ENCODE data around the gene RBKS.

Gene RBKS

DNA sequence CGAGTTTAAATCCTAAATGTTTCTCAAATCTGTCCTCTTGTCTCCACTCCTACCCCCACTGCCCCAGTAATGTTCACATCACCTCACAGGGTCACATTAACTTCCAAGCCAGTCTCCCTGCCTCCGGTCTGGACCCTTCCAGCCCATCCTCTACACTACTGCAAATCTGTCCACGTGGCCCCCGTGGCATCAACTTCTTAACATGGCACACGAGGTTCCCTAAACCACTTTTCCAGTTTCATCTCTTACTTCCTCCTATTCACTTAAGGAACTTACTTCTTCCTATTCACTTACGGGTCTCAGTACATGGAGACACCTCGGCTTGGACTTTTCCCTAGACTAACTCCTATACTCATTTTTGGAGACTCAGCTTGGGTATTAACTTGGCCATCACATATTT, 91.7 kb downstream of the RBKS start:
- no peak overlapping the region for H3K4me3 Mint-ChIP-seq
- H3K9me3 Mint-ChIP-seq: no peaks in the 10 kb centered on the region
- DNase-seq: no peak
- no peaks in the 10 kb centered on the region for H3K27me3 Mint-ChIP-seq
- CTCF ChIA-PET: no interaction called here
- H3K27ac Mint-ChIP-seq: no peak overlapping the region
- H3K36me3 Mint-ChIP-seq: no peaks in the 10 kb centered on the region
- H3K4me1 Mint-ChIP-seq: no peaks in the 10 kb centered on the region

DNA sequence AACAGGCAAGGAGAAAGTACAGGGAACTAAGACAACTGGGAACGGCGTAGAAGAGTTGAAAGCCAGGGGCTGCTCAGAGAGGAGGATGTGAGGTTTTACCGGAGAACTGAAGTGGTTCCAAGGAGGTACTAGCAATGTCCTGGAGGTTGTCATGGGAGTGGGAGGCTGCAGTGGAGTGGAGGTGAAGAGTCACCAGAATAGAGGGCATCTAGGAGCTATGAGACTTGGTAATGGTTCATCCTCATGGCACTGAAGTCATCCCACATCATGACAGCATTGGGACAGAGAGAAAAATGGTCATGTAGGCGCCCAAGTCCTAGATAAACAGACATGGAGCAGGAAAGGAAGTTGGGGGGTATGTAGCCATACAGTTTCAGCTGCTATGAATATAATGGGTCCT, 92.3 kb downstream of the RBKS start:
- Mint-ChIP-seq H3K27me3 (no peaks in the 10 kb centered on the region), H3K4me1 (no peaks in the 10 kb centered on the region), H3K4me3 (no peak overlapping the region), H3K9me3 (no peaks in the 10 kb centered on the region), H3K27ac (no peak overlapping the region), H3K36me3 (no peaks in the 10 kb centered on the region)
- CTCF ChIA-PET: interaction anchor here (1.0 kb wide), 1 partner anchor 69 kb away, joined by 3 read pairs; no protein-coding TSS in a partner anchor
- no peak for DNase-seq

DNA sequence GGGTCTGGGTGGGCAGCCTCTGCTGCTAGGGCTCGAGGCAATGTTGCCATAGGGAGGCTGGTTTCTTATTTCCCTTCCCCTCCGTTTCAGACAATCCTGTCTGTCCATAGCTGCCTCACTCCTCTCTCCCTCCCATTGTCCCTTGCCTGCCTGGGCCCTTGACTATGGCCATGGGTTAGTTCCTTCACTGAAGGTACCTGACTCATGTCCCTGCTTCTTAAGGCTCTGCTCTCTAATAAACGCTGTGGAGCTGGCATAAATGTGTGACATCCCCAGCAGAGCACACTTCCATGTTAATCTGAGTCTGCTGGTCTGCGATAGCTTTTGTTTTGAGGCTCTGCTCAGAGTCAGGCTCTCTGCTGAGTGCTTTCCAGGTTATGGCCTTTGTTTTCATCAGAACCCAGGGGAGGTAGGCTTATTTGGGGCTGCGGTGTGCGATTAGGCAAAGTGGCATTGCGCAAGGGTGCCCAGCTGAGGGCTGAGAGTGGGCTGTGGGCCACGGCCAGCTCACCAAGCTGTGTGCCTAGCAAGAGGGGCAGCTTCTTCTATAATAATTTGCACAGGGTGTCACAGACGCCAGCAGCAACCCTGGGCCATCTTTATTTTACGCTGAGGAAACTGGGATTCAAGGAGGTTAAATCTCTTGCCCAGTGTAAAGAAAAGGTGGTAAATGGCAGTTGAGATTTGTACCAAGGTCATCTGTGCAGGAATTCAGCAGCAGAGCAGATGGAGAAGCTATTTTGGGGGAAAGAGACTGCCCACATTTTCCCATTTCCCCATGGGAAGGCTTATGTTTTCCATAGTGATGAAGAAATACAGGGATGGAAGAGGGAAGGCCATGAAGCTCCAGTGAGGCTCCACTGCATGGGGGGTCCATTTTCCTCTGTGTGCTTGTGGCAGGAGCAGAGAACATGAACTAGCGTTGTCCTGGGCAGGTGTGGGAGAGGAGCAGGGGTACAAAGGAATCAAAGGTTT, 93.1 kb downstream of the RBKS start:
- DNase-seq: no peak
- Mint-ChIP-seq H3K36me3 (no peaks in the 10 kb centered on the region), H3K27ac (no peak overlapping the region), H3K9me3 (no peaks in the 10 kb centered on the region), H3K4me1 (no peaks in the 10 kb centered on the region), H3K27me3 (no peaks in the 10 kb centered on the region), H3K4me3 (no peak overlapping the region)
- CTCF ChIA-PET: interaction anchor here (1.0 kb wide), 1 partner anchor 68 kb away, joined by 3 read pairs; no protein-coding TSS in a partner anchor

DNA sequence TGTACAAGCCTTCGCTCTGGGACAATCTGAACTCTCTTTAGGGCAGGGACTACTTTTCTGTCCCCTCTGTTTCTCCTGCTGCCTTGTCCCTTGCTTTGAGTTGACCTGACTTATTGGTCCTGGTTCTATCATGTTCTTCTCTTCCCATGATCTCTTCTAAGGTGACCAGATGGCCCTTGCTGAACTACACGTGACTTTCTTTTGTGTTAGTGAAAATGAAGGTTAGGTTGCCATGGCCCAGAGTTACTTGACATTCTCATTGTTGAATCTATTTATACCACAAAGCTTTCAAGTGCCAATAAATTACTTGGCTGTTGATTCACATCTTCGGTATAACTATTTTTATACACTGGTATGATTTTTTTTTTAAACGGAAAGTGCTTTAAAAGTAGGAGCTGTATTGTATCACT, 94.3 kb downstream of the RBKS start:
- CTCF ChIA-PET: no interaction called here

DNA sequence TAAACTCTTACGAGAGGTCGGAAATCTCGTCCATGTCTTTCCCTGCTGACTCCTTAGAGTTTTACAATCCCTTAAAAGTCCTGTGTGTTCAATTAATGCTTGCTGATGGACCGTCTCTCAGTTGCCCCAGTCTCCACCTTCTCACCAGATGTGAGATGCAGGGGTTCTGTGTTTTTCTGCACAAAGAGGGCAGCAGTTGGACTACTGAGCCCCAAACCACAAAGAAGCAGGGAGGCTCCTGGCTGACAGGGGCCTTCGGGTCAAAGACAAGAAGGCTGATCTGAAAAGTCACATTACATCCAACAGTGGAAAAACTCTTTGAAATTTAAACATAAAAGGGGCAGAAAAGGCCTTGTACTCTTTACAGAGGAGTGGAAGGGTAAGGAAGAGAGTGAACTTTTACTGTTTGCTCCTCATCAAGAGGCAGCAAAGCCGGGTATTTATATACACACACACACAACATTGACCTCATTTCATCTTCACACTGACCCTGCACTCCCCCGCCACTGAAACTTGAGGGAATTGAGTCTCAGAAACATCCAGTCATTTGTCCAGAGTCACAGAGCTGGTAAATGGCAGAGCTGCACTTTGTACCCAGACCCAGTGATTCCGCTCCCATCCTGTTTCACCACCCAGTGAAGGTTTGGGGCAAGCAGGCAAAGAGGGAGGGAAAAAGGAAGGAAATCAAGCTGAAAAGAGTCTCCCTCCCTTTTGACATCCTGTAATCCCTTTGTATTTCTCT, 94.9 kb downstream of the RBKS start:
- no peaks in the 10 kb centered on the region for H3K36me3 Mint-ChIP-seq
- no peak for DNase-seq
- CTCF ChIA-PET: no interaction called here
- H3K27me3 Mint-ChIP-seq: no peaks in the 10 kb centered on the region
- H3K27ac Mint-ChIP-seq: no peak overlapping the region
- H3K4me3 Mint-ChIP-seq: no peak overlapping the region
- no peaks in the 10 kb centered on the region for H3K4me1 Mint-ChIP-seq
- no peaks in the 10 kb centered on the region for H3K9me3 Mint-ChIP-seq

More for the DNA sequence above, 94.3 kb downstream of the RBKS start:
- H3K9me3 Mint-ChIP-seq: no peaks in the 10 kb centered on the region
- no peaks in the 10 kb centered on the region for H3K36me3 Mint-ChIP-seq
- no peak for DNase-seq
- H3K4me3 Mint-ChIP-seq: no peak overlapping the region
- H3K27ac Mint-ChIP-seq: no peak overlapping the region
- no peaks in the 10 kb centered on the region for H3K27me3 Mint-ChIP-seq
- H3K4me1 Mint-ChIP-seq: no peaks in the 10 kb centered on the region

DNA sequence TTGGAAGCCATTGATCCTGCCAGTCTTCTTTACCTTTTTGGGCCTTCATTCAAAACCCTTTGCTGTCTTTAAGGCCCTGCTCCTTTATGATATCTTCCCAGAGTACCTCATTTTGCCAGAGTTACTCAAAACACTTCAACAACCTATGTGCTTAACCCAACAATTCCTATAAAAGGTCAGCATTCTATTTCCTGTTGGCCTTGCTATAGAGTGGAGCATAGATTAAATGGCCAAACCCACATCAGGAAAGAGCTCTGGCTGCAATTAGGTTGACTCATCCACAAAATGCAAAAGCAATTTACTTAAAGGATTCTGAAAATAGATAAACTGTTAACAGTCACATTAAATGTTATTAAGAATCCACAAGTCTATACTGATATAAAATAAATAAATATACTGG, 97.4 kb downstream of the RBKS start:
- no peaks in the 10 kb centered on the region for H3K27me3 Mint-ChIP-seq
- no peaks in the 10 kb centered on the region for H3K4me1 Mint-ChIP-seq
- H3K36me3 Mint-ChIP-seq: peaks cover 1% of the 10 kb centered on the region
- no peaks in the 10 kb centered on the region for H3K9me3 Mint-ChIP-seq
- H3K4me3 Mint-ChIP-seq: no peak overlapping the region
- no peak for DNase-seq
- H3K27ac Mint-ChIP-seq: no peak overlapping the region
- CTCF ChIA-PET: interaction anchor here (1.0 kb wide), 1 partner anchor 94 kb away, joined by 4 read pairs; no protein-coding TSS in a partner anchor

DNA sequence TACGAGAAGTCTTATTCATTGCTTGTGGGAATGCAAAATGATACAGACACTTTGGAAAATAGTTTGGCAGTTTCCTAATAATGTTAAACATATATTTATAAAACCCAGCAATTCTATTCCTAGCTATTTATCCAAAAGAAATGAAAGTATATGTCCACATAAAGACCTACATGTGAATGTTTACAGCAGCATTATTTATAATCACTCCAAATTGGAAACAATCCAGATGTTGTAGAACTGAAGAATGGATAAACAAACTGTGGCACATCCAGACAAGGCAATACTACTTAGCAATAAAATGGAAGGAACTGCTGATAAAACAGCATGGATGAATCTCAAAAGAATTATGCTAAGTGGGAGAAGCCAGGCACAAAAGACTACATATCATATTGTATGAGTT, 99.4 kb downstream of the RBKS start:
- Mint-ChIP-seq H3K4me1 (no peaks in the 10 kb centered on the region), H3K27me3 (no peaks in the 10 kb centered on the region)
- CTCF ChIA-PET: no interaction called here

DNA sequence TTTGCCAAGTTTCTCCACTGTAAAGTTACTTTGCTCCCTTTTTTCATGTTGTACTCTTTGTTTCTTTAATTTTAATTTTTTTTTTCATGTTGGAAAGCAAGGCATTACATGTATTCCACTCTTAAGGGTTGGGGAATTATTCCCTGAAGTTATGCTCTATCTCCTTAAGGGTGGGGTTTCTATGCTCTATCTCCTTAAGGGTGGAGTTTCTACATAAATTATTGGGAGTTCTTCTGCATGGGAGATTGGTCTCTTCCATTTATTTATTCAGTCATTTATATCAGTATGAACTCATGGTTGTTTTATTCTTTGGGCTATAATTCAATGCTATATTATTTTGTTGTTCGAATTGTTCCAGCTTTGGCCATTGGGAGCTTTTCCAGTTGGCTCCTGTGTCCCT, 107.5 kb downstream of the RBKS start:
- CTCF ChIA-PET: interaction anchor here (1.3 kb wide), 1 partner anchor 99 kb away, joined by 3 read pairs; no protein-coding TSS in a partner anchor
- DNase-seq: no peak
- Mint-ChIP-seq H3K27me3 (no peaks in the 10 kb centered on the region), H3K4me1 (peaks cover 4% of the 10 kb centered on the region), H3K36me3 (peaks cover 17% of the 10 kb centered on the region), H3K27ac (no peak overlapping the region), H3K9me3 (no peaks in the 10 kb centered on the region), H3K4me3 (no peak overlapping the region)

More for the DNA sequence above, 99.4 kb downstream of the RBKS start:
- Mint-ChIP-seq H3K9me3 (no peaks in the 10 kb centered on the region), H3K36me3 (peaks cover 1% of the 10 kb centered on the region), H3K27ac (no peak overlapping the region), H3K4me3 (no peak overlapping the region)
- no peak for DNase-seq

DNA sequence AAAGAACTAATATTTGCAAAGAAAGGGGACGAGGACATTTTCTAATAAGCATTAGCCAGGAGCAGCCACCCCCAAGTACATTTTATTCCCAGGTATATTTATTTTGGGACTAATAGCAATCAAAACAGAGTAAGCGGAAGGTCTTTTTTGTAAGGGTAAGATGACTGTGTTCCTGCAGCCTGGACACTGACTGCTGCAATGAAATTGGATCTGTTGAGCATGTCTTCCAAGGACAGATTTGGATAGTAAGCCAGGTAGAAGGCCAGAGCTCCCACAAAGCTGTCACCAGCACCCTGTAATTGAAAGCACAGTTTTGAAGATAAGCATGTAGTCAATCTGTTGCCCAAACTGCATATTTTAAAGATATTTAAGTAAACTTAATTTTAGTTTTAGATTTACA, 108.7 kb downstream of the RBKS start:
- DNase-seq: no peak
- Mint-ChIP-seq H3K9me3 (no peaks in the 10 kb centered on the region), H3K4me3 (no peak overlapping the region), H3K4me1 (peaks cover 4% of the 10 kb centered on the region), H3K27me3 (no peaks in the 10 kb centered on the region), H3K27ac (no peak overlapping the region), H3K36me3 (peaks cover 17% of the 10 kb centered on the region)
- CTCF ChIA-PET: no interaction called here

DNA sequence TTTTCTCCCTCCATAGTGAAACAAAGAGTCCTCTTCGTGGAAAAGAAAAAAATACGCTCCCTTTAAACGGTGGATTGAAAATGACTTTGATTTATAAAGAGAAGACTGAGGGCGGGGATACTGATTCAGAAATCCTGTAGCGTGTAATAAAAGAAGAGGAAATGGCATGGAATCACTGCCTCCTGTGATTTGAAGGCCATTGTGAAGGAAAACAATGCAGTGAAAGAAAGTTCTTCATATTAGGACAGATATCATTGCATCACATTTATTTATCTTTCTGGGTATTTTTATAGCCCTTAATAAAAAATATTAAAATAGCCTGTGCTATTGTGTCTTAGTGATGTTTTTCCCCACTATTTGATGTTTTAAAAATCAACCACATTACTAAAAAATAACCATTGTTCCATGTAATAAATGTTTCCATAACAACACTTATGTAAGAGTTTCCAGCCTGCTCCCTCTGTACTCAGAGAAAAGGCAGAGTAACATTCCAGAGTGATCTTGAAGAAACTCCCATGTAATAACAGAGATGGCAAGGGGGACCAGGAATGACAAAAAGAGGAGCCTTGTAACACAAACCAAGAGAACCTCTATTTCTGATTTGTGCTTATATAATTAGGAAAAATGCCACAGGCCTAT, 110.7 kb downstream of the RBKS start:
- peaks cover 30% of the 10 kb centered on the region for H3K36me3 Mint-ChIP-seq
- peaks cover 7% of the 10 kb centered on the region for H3K4me1 Mint-ChIP-seq
- CTCF ChIA-PET: no interaction called here
- DNase-seq: no peak
- no peaks in the 10 kb centered on the region for H3K9me3 Mint-ChIP-seq
- no peaks in the 10 kb centered on the region for H3K27me3 Mint-ChIP-seq
- no peak overlapping the region for H3K27ac Mint-ChIP-seq
- H3K4me3 Mint-ChIP-seq: no peak overlapping the region

DNA sequence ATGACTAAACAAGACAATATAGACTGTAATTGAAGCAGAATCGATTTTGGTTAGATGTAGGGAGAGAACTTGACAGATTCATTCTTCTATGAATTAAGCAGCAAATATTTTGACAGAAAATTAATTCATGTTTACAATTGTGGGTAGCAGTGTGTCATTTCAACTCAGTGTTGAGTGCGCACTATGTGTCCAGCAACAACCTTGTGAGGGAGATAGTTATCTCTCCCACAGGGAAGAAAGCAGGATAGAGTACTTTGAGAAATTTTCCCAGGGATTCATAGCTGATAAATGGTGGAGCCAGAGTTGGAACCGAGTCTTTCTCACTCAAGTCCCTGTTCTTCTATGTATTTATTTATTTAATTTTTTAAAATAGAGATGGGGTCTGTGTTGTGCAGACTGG, 113.5 kb downstream of the RBKS start:
- Mint-ChIP-seq H3K27me3 (peaks cover under 1% of the 10 kb centered on the region), H3K27ac (no peak overlapping the region), H3K4me1 (peaks cover 26% of the 10 kb centered on the region), H3K9me3 (no peaks in the 10 kb centered on the region), H3K36me3 (peaks cover 41% of the 10 kb centered on the region), H3K4me3 (no peak overlapping the region)
- CTCF ChIA-PET: no interaction called here
- no peak for DNase-seq

DNA sequence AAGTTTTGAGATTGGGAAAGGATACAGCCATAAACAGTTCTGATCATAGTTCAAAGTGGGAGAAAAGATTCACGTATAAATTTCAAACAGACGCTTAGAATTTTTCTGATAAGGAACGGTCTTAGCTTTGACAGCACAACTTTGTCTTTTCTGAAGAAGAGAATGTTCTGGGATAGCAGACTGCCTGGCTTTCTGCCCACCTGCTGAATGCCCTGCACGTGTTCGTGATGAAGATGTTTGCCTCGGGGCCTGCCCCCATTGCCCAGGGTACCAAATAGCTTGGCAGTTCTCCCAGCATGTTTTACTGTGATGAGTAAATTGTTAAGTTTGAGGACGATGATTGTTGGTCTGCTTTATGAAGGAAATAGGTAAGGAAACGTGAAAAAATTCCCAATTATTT, 114.1 kb downstream of the RBKS start:
- no peaks in the 10 kb centered on the region for H3K9me3 Mint-ChIP-seq
- peaks cover 32% of the 10 kb centered on the region for H3K4me1 Mint-ChIP-seq
- no peak overlapping the region for H3K4me3 Mint-ChIP-seq
- H3K27me3 Mint-ChIP-seq: peaks cover 4% of the 10 kb centered on the region
- DNase-seq: no peak
- peaks cover 44% of the 10 kb centered on the region for H3K36me3 Mint-ChIP-seq
- CTCF ChIA-PET: no interaction called here
- H3K27ac Mint-ChIP-seq: no peak overlapping the region

DNA sequence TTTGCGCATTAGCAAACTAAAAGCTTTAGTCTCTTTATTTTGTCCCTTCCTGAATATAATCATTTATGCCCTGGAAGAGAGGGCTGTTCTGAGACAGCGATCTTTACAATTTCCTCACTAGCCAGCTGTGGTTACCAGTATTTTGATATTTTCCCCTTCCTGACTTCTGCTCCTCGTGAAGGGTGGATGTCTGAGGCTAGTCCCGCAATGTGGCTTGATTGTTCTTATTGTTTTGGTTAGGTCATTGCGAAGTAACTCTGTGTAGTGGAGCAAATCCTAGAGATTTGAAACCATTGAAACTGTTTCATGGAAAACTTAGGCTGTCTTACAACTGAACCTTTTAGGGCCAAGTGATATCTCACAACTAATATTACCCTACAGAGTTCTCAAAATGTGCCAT, 116.2 kb downstream of the RBKS start:
- Mint-ChIP-seq H3K9me3 (no peaks in the 10 kb centered on the region), H3K27ac (no peak overlapping the region), H3K27me3 (peaks cover 7% of the 10 kb centered on the region), H3K4me1 (peaks cover 38% of the 10 kb centered on the region), H3K4me3 (no peak overlapping the region), H3K36me3 (peaks cover 36% of the 10 kb centered on the region)
- DNase-seq: no peak
- CTCF ChIA-PET: no interaction called here

DNA sequence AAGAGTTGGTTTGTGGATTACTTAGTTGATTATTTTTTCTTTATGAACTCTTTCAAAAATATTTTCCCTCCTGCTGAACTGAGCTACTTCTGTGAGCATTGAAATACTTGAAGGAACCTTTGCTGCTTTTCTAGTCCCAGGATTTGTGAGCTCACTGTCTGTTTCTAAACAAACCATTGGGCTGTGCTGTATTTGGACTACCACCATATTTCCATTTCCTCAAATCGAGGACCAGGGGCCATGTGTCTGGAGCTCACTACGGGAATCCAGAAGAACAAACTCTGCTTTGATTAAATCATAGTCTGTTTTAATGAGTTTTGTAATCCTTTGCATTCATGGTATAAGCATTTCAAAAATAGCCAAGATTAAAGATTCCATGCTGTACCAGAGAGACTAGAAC, 117.4 kb downstream of the RBKS start:
- Mint-ChIP-seq H3K9me3 (no peaks in the 10 kb centered on the region), H3K27ac (peak overlapping the region; percentile 60), H3K4me3 (peak overlapping the region; percentile 71), H3K27me3 (peaks cover 19% of the 10 kb centered on the region), H3K4me1 (peaks cover 33% of the 10 kb centered on the region), H3K36me3 (peaks cover 30% of the 10 kb centered on the region)
- DNase-seq: no peak
- CTCF ChIA-PET: interaction anchor here (0.7 to 1.1 kb wide), 2 partner anchors 18 to 1331 kb away, joined by 3 read pairs; no protein-coding TSS in a partner anchor

Data from activated naive CD4-positive, alpha-beta T cell treated with anti-CD3 and anti-CD28 coated beads, Interleukin-2, amount 10 ng/mL, durations not matched to agents 7 days and 5 days (primary cell).